A549 (cell line): ENCODE results near the gene TJP3. TPM values are rescaled to one million over a fixed set of nuclear protein-coding genes. Genes with fewer than 3 reads are reported as not detected.

Experiments used
- ATAC-seq, 2 experiments: fragments of 200-7000 bp in 1 of 2; fragments of >200 bp in 1 of 2; cut with Nextera tagmentation in 1 of 2; cut with Tn5 transposase in 1 of 2; 3 replicates each; pipeline versions ENCODE4 v1.8.0 to v1.9.1; 2018 to 2020; ENCODE audit warnings: mild to moderate bottlenecking in 1 of 2, moderate library complexity in 1 of 2
- CTCF ChIA-PET: fragments of 300-600 bp; sonication (Branson Sonifier 250); formaldehyde crosslinking; extraction: SDS; loops from one replicate; lab custom pipeline; 2021; ENCODE audit warnings: antibody characterized with exemption, inconsistent platforms; lab: Yijun Ruan, JAX
- POLR2A ChIA-PET: fragments of 350-600 bp; formaldehyde crosslinking; extraction: SDS; loops from one replicate; lab custom pipeline; 2021; ENCODE audit warnings: antibody characterized with exemption, inconsistent platforms; lab: Yijun Ruan, JAX
- DNase-seq, 2 experiments: peaks; one replicate each; pipeline versions ENCODE4 v3.0.0 to v3.0.0-alpha.2; 2011 to 2016; ENCODE audit warnings: low read depth in 1 of 2, low spot score in 1 of 2
- FAIRE-seq: peaks from 2 replicates; lab custom pipeline; 2011; peaks lifted over from hg19 to GRCh38; lab: Jason Lieb, UNC
- H3K27ac ChIP-seq, 2 experiments: fragments of >200 bp; sonication (Bioruptor Twin); formaldehyde crosslinking; 3 replicates each; pipeline ENCODE4 v1.5.1; 2016 to 2017
- H3K4me1 ChIP-seq: fragments of >200 bp; sonication (Bioruptor Twin); formaldehyde crosslinking; 3 replicates; pipeline ENCODE4 v1.6.1; 2016
- H3K4me2 ChIP-seq: fragments of >200 bp; sonication (Bioruptor Twin); formaldehyde crosslinking; 3 replicates; pipeline ENCODE4 v1.6.1; 2016
- H3K4me3 ChIP-seq: fragments of >200 bp; sonication (Bioruptor Twin); formaldehyde crosslinking; 3 replicates; pipeline ENCODE4 v1.5.1; 2016
- H3K9me3 ChIP-seq: fragments of >200 bp; sonication (Bioruptor Twin); formaldehyde crosslinking; 3 replicates; pipeline ENCODE4 v1.6.1; 2016
- BHLHE40 ChIP-seq: IDR thresholded peaks from 2 replicates; pipeline ENCODE4 v1.6.1; 2012; ENCODE audit warnings: low read depth, low read length, inconsistent platforms
- EHF ChIP-seq: fragments of 250-450 bp; sonication (Bioruptor Pico); IDR thresholded peaks from 2 replicates; pipeline ENCODE4 v1.5.0; 2020; ENCODE audit warnings: mild to moderate bottlenecking
- EHMT2 ChIP-seq: fragments of 200-600 bp; sonication (generic); IDR thresholded peaks from 2 replicates; pipeline ENCODE4 v1.6.1; 2016; ENCODE audit warnings: antibody characterized with exemption, low read depth, mild to moderate bottlenecking, moderate library complexity
- FOSB ChIP-seq: fragments of 250-450 bp; sonication (Bioruptor Pico); IDR thresholded peaks from 2 replicates; pipeline ENCODE4 v1.5.0; 2020; ENCODE audit warnings: mild to moderate bottlenecking, moderate library complexity
- FOXS1 ChIP-seq: fragments of 250-450 bp; sonication (Bioruptor Pico); IDR thresholded peaks from 2 replicates; pipeline ENCODE4 v1.5.0; 2020; ENCODE audit warnings: mild to moderate bottlenecking, moderate library complexity
- HOXB5 ChIP-seq: fragments of 250-450 bp; sonication (Bioruptor Pico); IDR thresholded peaks from 2 replicates; pipeline ENCODE4 v1.5.0; 2020; ENCODE audit warnings: mild to moderate bottlenecking, moderate library complexity
- JUN ChIP-seq, 2 experiments: fragments of >200 bp; sonication (Bioruptor Twin); formaldehyde crosslinking; IDR thresholded peaks; 2 replicates in 1 of 2; 3 replicates in 1 of 2; pipeline ENCODE4 v1.6.1; 2016 to 2017
- MAFK ChIP-seq: fragments of 450-650 bp; IDR thresholded peaks from 2 replicates; pipeline ENCODE4 v1.6.1; 2014; ENCODE audit not compliant: partially characterized antibody
- MAZ ChIP-seq: fragments of 150-350 bp; IDR thresholded peaks from 2 replicates; pipeline ENCODE4 v1.6.1; 2014; ENCODE audit warnings: antibody characterized with exemption, low read depth, low read length, borderline replicate concordance
- NFE2L2 ChIP-seq: fragments of 150-350 bp; conservative IDR thresholded peaks from 2 replicates; pipeline ENCODE4 v1.6.1; 2014; ENCODE audit warnings: low read length
- NPAS2 ChIP-seq: fragments of 250-450 bp; sonication (Bioruptor Pico); IDR thresholded peaks from 2 replicates; pipeline ENCODE4 v1.8.0; 2022; ENCODE audit warnings: mild to moderate bottlenecking, moderate library complexity, borderline replicate concordance
- NR3C1 ChIP-seq: fragments of >200 bp; sonication (Bioruptor Twin); formaldehyde crosslinking; IDR thresholded peaks from 3 replicates; pipeline ENCODE4 v1.6.1; 2017
- POLR2AphosphoS2 ChIP-seq: conservative IDR thresholded peaks from 2 replicates; pipeline ENCODE4 v1.6.1; 2012; ENCODE audit warnings: low read length, improper control_type of control experiment, inconsistent platforms
- RCOR1 ChIP-seq: fragments of 150-350 bp; IDR thresholded peaks from 2 replicates; pipeline ENCODE4 v1.6.1; 2014; ENCODE audit warnings: antibody characterized with exemption, low read length, low read depth
- RFX5 ChIP-seq: fragments of 450-650 bp; IDR thresholded peaks from 2 replicates; pipeline ENCODE4 v1.7.1; 2014; ENCODE audit warnings: antibody characterized with exemption, mild to moderate bottlenecking, moderate library complexity
- TFCP2L1 ChIP-seq: fragments of 250-450 bp; sonication (Bioruptor Pico); IDR thresholded peaks from 2 replicates; pipeline ENCODE4 v1.5.0; 2021; ENCODE audit warnings: mild to moderate bottlenecking
- ZSCAN20 ChIP-seq: fragments of 250-450 bp; sonication (Bioruptor Pico); IDR thresholded peaks from 2 replicates; pipeline ENCODE4 v1.8.0; 2022; ENCODE audit warnings: mild to moderate bottlenecking, moderate library complexity
- WGBS: methylation state at CpG from one replicate; pipeline ENCODE4 v1.1.6; 2017; ENCODE audit errors: missing lambda C conversion rate; 5-methylcytosine and 5-hydroxymethylcytosine counted together
- polyA plus RNA-seq, 4 experiments: library from polyadenylated mRNA; depleted of rRNA in 3 of 4; stranded (reverse); fragments of >200 nt; fragmentation: RNase III in 1 of 4; extraction: RNeasy Plus Mini Kit Qiagen cat#74134 plus additional on column Dnase treatment in 1 of 4; gene quantifications; 2 replicates in 3 of 4; 3 replicates in 1 of 4; pipeline ENCODE4 v1.2.3, GENCODE V29; 2011 to 2017
- TF ChIP-seq, protein P1 (sequence below): fragments of 200-600 bp; sonication (generic); IDR thresholded peaks from 2 replicates; pipeline ENCODE4 v1.6.1; 2016; ENCODE audit warnings: antibody characterized with exemption, mild to moderate bottlenecking, moderate library complexity
- TF ChIP-seq, protein P2 (sequence below): IDR thresholded peaks from 2 replicates; pipeline ENCODE4 v1.6.1; 2012; ENCODE audit warnings: low read depth, borderline replicate concordance
- TF ChIP-seq, protein P3 (sequence below): fragments of 250-450 bp; sonication (Bioruptor Pico); IDR thresholded peaks from 2 replicates; pipeline ENCODE4 v1.5.0; 2020; ENCODE audit warnings: low read depth, mild to moderate bottlenecking, moderate library complexity
- TF ChIP-seq, protein P4 (sequence below): IDR thresholded peaks from 2 replicates; pipeline ENCODE4 v1.6.1; 2012
- TF ChIP-seq, protein P5 (sequence below): fragments of >200 bp; sonication (Bioruptor Twin); formaldehyde crosslinking; IDR thresholded peaks from 3 replicates; pipeline ENCODE4 v1.5.1; 2016

Gene TJP3
- polyA plus RNA-seq, 2 of the 4 experiments (the other 2 are of a cell fraction), result 1.5 to 2.3 TPM

DNA sequence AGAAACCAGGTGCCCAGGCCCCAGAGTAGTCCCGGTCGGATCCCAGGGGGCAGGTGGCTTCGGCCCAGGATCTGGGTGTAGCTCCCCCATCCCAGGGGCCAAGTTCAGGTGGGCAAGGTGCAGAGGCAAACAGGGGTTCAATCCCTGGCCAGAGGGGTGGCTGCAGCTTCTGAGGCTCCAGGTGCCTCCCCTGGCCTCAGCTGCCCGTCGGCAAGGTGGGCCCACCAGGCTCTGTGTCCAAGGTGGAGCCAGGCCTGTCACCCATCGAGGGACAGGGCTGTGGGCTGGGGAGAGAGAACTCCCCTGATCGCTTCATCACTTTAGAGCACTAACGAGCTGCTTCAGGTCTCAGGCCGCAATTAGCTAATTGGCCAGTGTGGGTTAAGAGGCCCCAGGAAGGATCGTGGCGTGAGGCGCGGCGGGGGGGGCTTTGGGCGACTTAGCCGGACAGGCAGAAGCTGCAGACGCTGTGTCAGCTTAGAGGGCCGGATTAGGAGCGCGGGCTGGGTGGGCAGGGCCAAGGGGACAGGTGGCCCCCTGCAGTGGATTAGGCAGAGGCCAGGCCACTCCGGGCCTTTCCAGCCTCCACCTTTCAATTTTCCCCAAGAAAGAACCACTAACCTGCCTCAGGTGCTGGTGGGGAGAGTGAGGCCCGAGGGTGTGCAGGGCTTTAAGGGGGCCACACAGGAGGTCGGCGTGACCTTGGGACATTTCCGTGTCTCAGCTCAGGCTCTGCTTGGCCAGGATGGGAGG, 66.6 kb downstream of the TJP3 start (continued):
- TF ChIP-seq, protein P1, sequence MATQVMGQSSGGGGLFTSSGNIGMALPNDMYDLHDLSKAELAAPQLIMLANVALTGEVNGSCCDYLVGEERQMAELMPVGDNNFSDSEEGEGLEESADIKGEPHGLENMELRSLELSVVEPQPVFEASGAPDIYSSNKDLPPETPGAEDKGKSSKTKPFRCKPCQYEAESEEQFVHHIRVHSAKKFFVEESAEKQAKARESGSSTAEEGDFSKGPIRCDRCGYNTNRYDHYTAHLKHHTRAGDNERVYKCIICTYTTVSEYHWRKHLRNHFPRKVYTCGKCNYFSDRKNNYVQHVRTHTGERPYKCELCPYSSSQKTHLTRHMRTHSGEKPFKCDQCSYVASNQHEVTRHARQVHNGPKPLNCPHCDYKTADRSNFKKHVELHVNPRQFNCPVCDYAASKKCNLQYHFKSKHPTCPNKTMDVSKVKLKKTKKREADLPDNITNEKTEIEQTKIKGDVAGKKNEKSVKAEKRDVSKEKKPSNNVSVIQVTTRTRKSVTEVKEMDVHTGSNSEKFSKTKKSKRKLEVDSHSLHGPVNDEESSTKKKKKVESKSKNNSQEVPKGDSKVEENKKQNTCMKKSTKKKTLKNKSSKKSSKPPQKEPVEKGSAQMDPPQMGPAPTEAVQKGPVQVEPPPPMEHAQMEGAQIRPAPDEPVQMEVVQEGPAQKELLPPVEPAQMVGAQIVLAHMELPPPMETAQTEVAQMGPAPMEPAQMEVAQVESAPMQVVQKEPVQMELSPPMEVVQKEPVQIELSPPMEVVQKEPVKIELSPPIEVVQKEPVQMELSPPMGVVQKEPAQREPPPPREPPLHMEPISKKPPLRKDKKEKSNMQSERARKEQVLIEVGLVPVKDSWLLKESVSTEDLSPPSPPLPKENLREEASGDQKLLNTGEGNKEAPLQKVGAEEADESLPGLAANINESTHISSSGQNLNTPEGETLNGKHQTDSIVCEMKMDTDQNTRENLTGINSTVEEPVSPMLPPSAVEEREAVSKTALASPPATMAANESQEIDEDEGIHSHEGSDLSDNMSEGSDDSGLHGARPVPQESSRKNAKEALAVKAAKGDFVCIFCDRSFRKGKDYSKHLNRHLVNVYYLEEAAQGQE, result no peak
- TF ChIP-seq, protein P2, sequence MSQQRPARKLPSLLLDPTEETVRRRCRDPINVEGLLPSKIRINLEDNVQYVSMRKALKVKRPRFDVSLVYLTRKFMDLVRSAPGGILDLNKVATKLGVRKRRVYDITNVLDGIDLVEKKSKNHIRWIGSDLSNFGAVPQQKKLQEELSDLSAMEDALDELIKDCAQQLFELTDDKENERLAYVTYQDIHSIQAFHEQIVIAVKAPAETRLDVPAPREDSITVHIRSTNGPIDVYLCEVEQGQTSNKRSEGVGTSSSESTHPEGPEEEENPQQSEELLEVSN, result no peak
- TF ChIP-seq MAZ, result no peak

DNA sequence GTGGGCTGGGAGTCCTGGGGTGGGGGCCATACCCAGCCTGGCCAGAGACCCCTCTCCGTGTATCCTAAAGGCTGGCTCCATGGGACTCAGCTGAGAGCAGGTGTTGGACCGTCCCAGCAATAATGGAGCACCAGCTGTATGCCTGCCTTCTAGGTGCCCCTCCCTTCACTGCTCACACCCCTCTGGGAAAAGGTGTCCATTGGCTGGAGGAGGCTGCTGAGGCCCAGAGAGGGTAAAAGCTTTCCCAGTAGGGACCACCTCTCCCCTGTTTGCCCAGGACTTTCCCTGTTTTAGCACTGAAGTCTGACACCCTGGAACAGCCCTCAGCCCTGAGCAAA, 67.2 kb downstream of the TJP3 start:
- H3K27ac ChIP-seq, result no peak overlapping the region
- H3K4me2 ChIP-seq, result no peak overlapping the region
- no CpG with 5 or more reads among the region's 2 CpGs for WGBS
- ChIA-PET POLR2A (interaction anchor here (2.4 kb wide), 1 partner anchor 13 kb away, joined by 9 read pairs; the partner anchor contains the start of gene MRPL54), CTCF (interaction anchor here (1.1 to 1.6 kb wide), 2 partner anchors 13 kb away, joined by 3 read pairs; partner anchors contain the start of gene MRPL54)
- ATAC-seq (no peak), FAIRE-seq (no peak), DNase-seq (no peak)
- TF ChIP-seq EHMT2 (no peak), NFE2L2 (no peak), NR3C1 (no peak), JUN (IDR thresholded peaks at IDR 0.05) (no peak), ZSCAN20 (CRISPR knock-in tag) (no peak), FOSB (CRISPR knock-in tag) (no peak), BHLHE40 (no peak), MAFK (no peak), POLR2AphosphoS2 (no peak), EHF (CRISPR knock-in tag) (no peak), FOXS1 (CRISPR knock-in tag) (no peak), TFCP2L1 (CRISPR knock-in tag) (no peak), NPAS2 (CRISPR knock-in tag) (no peak), RFX5 (no peak), HOXB5 (CRISPR knock-in tag) (no peak), RCOR1 (no peak)
- TF ChIP-seq, protein P1, result no peak
- TF ChIP-seq, protein P3, sequence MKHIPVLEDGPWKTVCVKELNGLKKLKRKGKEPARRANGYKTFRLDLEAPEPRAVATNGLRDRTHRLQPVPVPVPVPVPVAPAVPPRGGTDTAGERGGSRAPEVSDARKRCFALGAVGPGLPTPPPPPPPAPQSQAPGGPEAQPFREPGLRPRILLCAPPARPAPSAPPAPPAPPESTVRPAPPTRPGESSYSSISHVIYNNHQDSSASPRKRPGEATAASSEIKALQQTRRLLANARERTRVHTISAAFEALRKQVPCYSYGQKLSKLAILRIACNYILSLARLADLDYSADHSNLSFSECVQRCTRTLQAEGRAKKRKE (CRISPR knock-in tag), result no peak
- TF ChIP-seq, protein P4, sequence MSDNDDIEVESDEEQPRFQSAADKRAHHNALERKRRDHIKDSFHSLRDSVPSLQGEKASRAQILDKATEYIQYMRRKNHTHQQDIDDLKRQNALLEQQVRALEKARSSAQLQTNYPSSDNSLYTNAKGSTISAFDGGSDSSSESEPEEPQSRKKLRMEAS, result no peak
- TF ChIP-seq, protein P5, sequence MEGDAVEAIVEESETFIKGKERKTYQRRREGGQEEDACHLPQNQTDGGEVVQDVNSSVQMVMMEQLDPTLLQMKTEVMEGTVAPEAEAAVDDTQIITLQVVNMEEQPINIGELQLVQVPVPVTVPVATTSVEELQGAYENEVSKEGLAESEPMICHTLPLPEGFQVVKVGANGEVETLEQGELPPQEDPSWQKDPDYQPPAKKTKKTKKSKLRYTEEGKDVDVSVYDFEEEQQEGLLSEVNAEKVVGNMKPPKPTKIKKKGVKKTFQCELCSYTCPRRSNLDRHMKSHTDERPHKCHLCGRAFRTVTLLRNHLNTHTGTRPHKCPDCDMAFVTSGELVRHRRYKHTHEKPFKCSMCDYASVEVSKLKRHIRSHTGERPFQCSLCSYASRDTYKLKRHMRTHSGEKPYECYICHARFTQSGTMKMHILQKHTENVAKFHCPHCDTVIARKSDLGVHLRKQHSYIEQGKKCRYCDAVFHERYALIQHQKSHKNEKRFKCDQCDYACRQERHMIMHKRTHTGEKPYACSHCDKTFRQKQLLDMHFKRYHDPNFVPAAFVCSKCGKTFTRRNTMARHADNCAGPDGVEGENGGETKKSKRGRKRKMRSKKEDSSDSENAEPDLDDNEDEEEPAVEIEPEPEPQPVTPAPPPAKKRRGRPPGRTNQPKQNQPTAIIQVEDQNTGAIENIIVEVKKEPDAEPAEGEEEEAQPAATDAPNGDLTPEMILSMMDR, result no peak
- no peaks in the 10 kb centered on the region for H3K9me3 ChIP-seq
- H3K4me1 ChIP-seq, result no peaks in the 10 kb centered on the region
- H3K4me3 ChIP-seq, result no peak overlapping the region
